ENCODE measurements around the gene SUPV3L1. TPM values are rescaled to one million over a fixed set of nuclear protein-coding genes. Genes with fewer than 3 reads are reported as not detected.

SUPV3L1 gene
- total and polyA plus RNA-seq, 9 of the 15 experiments (the other 6 are each of a cell fraction or from before 2014, with no cell fraction given): 45.2 to 156 (median 92.6) TPM

DNA sequence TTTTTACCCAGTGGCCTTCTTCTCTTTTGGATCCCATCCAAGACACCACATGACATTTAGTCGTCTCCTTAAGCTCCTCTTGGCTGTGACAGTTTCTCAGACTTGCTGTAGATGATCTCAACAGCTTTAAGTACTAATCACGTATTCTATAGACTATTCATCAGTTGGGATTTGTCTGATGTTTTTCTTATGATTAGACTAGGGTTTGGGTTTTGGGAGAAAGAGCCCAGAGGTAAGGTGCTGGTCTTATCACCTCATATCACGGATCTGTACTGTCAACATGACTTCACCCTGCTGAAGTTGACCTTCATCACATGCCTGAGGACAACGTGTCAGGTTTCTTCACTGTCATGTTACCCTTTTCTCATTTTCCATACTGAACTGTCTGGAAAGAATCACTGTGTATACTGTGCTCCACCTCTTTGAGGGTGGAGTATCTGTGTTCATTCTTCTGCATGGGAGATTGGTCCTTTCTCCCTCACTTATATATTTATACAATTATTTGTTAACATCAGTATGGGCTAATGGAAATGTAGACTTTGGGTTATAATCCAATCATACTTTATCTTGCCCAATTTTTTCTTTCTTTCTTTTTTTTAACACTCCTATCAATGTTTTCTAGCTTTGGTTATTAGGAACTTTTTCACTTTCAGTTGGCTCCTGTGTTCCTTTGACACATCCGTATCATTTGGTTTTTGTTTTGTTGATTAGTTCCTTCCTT lies 33.7 kb downstream of the SUPV3L1 start (continued):
- TF ChIP-seq, protein P1, sequence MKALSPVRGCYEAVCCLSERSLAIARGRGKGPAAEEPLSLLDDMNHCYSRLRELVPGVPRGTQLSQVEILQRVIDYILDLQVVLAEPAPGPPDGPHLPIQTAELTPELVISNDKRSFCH (CRISPR knock-in tag; IDR thresholded peaks at IDR 0.05): no peak
- TF ChIP-seq, protein P1 (tag; IDR thresholded peaks at IDR 0.05): peak; percentile 52; the same call in 1 of the 2 replicates
- TF ChIP-seq ZBTB8A (IDR thresholded peaks at IDR 0.05; ENCODE audit: partially characterized antibody): no peak
- TF ChIP-seq, protein P2, sequence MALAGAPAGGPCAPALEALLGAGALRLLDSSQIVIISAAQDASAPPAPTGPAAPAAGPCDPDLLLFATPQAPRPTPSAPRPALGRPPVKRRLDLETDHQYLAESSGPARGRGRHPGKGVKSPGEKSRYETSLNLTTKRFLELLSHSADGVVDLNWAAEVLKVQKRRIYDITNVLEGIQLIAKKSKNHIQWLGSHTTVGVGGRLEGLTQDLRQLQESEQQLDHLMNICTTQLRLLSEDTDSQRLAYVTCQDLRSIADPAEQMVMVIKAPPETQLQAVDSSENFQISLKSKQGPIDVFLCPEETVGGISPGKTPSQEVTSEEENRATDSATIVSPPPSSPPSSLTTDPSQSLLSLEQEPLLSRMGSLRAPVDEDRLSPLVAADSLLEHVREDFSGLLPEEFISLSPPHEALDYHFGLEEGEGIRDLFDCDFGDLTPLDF (CRISPR knock-in tag; IDR thresholded peaks at IDR 0.05): no peak
- TF ChIP-seq, protein P3, sequence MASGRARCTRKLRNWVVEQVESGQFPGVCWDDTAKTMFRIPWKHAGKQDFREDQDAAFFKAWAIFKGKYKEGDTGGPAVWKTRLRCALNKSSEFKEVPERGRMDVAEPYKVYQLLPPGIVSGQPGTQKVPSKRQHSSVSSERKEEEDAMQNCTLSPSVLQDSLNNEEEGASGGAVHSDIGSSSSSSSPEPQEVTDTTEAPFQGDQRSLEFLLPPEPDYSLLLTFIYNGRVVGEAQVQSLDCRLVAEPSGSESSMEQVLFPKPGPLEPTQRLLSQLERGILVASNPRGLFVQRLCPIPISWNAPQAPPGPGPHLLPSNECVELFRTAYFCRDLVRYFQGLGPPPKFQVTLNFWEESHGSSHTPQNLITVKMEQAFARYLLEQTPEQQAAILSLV (tag; IDR thresholded peaks at IDR 0.05): no peak
- no peak for TF ChIP-seq NFXL1 (CRISPR knock-in tag; IDR thresholded peaks at IDR 0.05)
- TF ChIP-seq YY1 (IDR thresholded peaks at IDR 0.05; ENCODE audit: borderline replicate concordance in 1 of 3, control insufficient read depth in 1 of 3, extremely low read depth in 1 of 3, insufficient read depth in 3 of 3, insufficient read length in 1 of 3, insufficient replicate concordance in 2 of 3, low read depth in 1 of 3, low read length in 2 of 3): no peak
- no peak for TF ChIP-seq WHSC1 (IDR thresholded peaks at IDR 0.05; ENCODE audit: low read length)
- TF ChIP-seq NR2C1 (IDR thresholded peaks at IDR 0.05): peak; percentile 63; the same call in 1 of the 2 replicates
- TF ChIP-seq NR2C1 (tag; IDR thresholded peaks at IDR 0.05): peak; percentile 87
- TF ChIP-seq RBBP5 (IDR thresholded peaks at IDR 0.05; ENCODE audit: borderline replicate concordance, insufficient read depth, low read length, poor library complexity, severe bottlenecking): no peak
- no peak for TF ChIP-seq SNRNP70 (optimal IDR thresholded peaks at IDR 0.05; ENCODE audit: low read depth, low read length)
- no peak for TF ChIP-seq HSF4 (CRISPR knock-in tag; IDR thresholded peaks at IDR 0.05; ENCODE audit: borderline replicate concordance)
- TF ChIP-seq, protein P4, sequence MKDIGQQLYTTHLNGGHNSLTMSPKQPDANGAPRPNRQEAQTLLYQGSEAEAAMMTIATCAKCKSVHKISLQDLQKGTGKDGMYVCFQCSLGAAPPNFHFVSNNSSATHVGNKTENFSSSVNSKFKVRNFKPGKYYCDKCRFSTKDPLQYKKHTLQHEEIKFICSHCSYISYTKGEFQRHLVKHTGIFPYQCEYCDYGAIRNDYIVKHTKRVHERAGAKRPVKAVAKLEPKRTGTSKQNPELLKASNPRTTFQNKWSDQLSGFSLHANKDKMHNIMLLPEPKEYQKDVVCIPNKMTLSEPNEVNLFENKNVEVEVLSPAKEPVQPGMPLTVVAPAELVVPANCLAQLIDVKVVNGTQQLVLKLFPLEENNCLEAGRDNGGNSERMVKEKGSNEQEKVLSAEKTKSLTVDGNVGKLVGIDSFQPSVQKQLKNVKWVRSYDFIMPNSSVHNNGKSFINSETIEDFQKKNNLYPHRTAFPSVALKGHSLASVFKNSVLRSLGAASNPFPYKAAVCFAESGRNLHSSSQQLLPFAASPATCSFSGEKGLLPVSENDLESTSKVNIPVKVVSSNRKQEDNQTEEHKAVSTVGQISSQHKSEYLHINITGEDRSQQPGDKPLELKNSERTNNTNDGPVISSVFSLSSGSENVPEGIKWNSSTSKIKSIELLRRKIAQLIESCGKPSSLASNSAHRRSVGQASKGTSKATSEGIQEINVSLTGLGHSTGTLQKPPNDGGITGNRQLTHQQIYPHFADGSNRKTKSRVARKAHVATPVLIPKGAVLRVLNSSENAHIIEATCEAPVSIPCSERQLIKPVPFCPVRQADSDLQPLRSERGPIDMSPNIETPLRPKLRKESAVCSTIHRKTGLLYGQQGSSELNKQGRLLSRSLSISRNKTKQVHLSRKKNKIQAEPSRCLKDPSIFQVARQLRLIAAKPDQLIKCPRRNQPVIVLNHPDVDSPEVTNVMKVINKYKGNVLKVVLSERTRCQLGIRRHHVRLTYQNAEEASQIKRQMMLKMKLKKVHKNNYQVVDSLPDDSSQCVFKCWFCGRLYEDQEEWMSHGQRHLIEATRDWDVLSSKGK (CRISPR knock-in tag; IDR thresholded peaks at IDR 0.05): no peak
- no peak for TF ChIP-seq CBX2 (IDR thresholded peaks at IDR 0.05; ENCODE audit: insufficient read depth, low read length, poor library complexity, severe bottlenecking)
- no peak for TF ChIP-seq KAT7 (CRISPR knock-in tag; IDR thresholded peaks at IDR 0.05; ENCODE audit: borderline replicate concordance)
- peak in 1 of 2 experiments; percentile 59; a peak in 1 of 4 replicates for TF ChIP-seq TRIM24 (IDR thresholded peaks at IDR 0.05)
- no peak for TF ChIP-seq KAT2B (IDR thresholded peaks at IDR 0.05; ENCODE audit: low read depth, low read length)
- TF ChIP-seq, protein P5, sequence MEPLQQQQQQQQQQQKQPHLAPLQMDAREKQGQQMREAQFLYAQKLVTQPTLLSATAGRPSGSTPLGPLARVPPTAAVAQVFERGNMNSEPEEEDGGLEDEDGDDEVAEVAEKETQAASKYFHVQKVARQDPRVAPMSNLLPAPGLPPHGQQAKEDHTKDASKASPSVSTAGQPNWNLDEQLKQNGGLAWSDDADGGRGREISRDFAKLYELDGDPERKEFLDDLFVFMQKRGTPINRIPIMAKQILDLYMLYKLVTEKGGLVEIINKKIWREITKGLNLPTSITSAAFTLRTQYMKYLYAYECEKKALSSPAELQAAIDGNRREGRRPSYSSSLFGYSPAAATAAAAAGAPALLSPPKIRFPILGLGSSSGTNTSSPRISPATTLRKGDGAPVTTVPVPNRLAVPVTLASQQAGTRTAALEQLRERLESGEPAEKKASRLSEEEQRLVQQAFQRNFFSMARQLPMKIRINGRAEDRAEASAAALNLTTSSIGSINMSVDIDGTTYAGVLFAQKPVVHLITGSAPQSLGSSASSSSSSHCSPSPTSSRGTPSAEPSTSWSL (CRISPR knock-in tag; IDR thresholded peaks at IDR 0.05; ENCODE audit: borderline replicate concordance): no peak

Data from K562 (cell line).